ENCODE data around the gene CH25H. TPM values are rescaled to one million over a fixed set of nuclear protein-coding genes. Genes with fewer than 3 reads are reported as not detected.
"Not testable (repeated sequence)": the region's sequence is repeated elsewhere in the genome, so short reads cannot be mapped to it uniquely, and the experiment has no call there.

CH25H gene
- total RNA-seq, 1 experiment from 2014 or later: 1.0 TPM

DNA sequence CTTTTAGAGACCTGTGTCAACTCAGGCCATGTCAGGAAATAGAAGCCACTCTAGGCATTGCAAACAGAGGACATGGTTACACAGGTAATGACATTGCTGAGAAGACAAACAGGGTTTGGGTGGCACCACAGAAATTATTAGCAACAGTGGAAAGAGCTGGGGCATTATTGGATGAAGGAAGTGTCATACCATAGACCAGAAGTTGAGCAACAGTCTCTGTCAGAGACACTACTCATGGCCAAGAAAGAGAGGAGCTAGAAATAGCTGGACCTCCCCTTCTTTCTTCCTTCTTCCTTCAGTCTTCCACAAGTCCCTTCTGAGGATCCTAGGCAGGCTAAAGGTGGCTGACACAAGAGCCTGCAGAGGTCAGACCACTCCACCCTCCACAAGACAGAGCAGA is 48.7 kb upstream of the CH25H start:
- peaks cover 27 to 28% of the 10 kb centered on the region in 2 experiments for H3K9me3 Mint-ChIP-seq
- TF ChIP-seq, protein P1, sequence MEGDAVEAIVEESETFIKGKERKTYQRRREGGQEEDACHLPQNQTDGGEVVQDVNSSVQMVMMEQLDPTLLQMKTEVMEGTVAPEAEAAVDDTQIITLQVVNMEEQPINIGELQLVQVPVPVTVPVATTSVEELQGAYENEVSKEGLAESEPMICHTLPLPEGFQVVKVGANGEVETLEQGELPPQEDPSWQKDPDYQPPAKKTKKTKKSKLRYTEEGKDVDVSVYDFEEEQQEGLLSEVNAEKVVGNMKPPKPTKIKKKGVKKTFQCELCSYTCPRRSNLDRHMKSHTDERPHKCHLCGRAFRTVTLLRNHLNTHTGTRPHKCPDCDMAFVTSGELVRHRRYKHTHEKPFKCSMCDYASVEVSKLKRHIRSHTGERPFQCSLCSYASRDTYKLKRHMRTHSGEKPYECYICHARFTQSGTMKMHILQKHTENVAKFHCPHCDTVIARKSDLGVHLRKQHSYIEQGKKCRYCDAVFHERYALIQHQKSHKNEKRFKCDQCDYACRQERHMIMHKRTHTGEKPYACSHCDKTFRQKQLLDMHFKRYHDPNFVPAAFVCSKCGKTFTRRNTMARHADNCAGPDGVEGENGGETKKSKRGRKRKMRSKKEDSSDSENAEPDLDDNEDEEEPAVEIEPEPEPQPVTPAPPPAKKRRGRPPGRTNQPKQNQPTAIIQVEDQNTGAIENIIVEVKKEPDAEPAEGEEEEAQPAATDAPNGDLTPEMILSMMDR (conservative IDR thresholded peaks at IDR 0.05): no peak
- no peak for DNase-seq
- no peak overlapping the region for H3K27ac ChIP-seq (ENCODE audit: insufficient read length, low read depth, low read length)
- no peak overlapping the region for H2BK15ac ChIP-seq (ENCODE audit: low read depth, low read length)
- no peak overlapping the region for H2BK20ac ChIP-seq (ENCODE audit: low read depth, low read length, poor library complexity, severe bottlenecking)
- peaks cover 5% of the 10 kb centered on the region for H3K23me2 ChIP-seq (ENCODE audit: insufficient read length, low read depth, low read length, poor library complexity, severe bottlenecking)
- H4K5ac ChIP-seq (ENCODE audit: insufficient read length, low read depth, low read length): no peak overlapping the region
- H3K56ac ChIP-seq (ENCODE audit: insufficient read length, low read depth, low read length): no peak overlapping the region
- no peaks in the 10 kb centered on the region; the same call in 1 of the 2 replicates for H3K4me1 ChIP-seq (ENCODE audit: insufficient read depth, low read length)
- no peak overlapping the region for H2AFZ ChIP-seq (ENCODE audit: low read length)
- no peak overlapping the region for H4K91ac ChIP-seq (ENCODE audit: insufficient read length, low read depth, low read length)
- no peak overlapping the region for H3K18ac ChIP-seq (ENCODE audit: insufficient read length, low read depth, low read length)
- no peak overlapping the region for H4K8ac ChIP-seq (replicated peaks; ENCODE audit: insufficient read length, low read depth, low read length)
- peaks cover 4% of the 10 kb centered on the region for H3K27me3 Mint-ChIP-seq (ENCODE audit: low read depth)
- H3K4ac ChIP-seq (ENCODE audit: low read depth, low read length): no peak overlapping the region
- H2BK5ac ChIP-seq (ENCODE audit: insufficient read length, low read length): no peak overlapping the region
- H3K23ac ChIP-seq (ENCODE audit: insufficient read length, low read depth, low read length): no peak overlapping the region
- H3K36me3 Mint-ChIP-seq (ENCODE audit: insufficient read depth in 1 of 3, low read depth in 3 of 3): peaks cover 2 to 25% (median 12%) of the 10 kb centered on the region in 3 experiments; a peak in 6 of 7 replicates
- no peak overlapping the region for H3T11ph ChIP-seq (ENCODE audit: low read length)
- no peak overlapping the region for H2BK12ac ChIP-seq (ENCODE audit: insufficient read length, low read depth, low read length)
- H3K4me2 ChIP-seq (ENCODE audit: insufficient read depth, insufficient read length, low read length): no peak overlapping the region
- no peaks in the 10 kb centered on the region for H3K79me1 ChIP-seq (ENCODE audit: insufficient read depth, low read depth, low read length, poor library complexity, severe bottlenecking)
- H4K20me1 ChIP-seq (ENCODE audit: control insufficient read depth, insufficient read depth, insufficient read length): no peaks in the 10 kb centered on the region
- no peaks in the 10 kb centered on the region for H3K27me3 ChIP-seq (ENCODE audit: insufficient read depth, low read length)
- H2BK120ac ChIP-seq (ENCODE audit: low read depth, low read length, poor library complexity, severe bottlenecking): no peak overlapping the region
- no peak overlapping the region for H3K14ac ChIP-seq (ENCODE audit: insufficient read depth, low read length)
- peaks cover 9% of the 10 kb centered on the region for H3K9me3 ChIP-seq (ENCODE audit: control insufficient read depth, low read depth, low read length)
- H3K79me2 ChIP-seq (ENCODE audit: insufficient read depth, low read length): no peaks in the 10 kb centered on the region
- peaks cover 19 to 20% of the 10 kb centered on the region in 2 experiments for H3K4me1 Mint-ChIP-seq
- H3K4me3 Mint-ChIP-seq: no peak overlapping the region
- no peak overlapping the region for H3K9ac ChIP-seq (ENCODE audit: extremely low read depth, insufficient read length, low read length)
- H3K27ac Mint-ChIP-seq: no peak overlapping the region
- H2AK5ac ChIP-seq (ENCODE audit: insufficient read length, low read length): no peak overlapping the region

DNA sequence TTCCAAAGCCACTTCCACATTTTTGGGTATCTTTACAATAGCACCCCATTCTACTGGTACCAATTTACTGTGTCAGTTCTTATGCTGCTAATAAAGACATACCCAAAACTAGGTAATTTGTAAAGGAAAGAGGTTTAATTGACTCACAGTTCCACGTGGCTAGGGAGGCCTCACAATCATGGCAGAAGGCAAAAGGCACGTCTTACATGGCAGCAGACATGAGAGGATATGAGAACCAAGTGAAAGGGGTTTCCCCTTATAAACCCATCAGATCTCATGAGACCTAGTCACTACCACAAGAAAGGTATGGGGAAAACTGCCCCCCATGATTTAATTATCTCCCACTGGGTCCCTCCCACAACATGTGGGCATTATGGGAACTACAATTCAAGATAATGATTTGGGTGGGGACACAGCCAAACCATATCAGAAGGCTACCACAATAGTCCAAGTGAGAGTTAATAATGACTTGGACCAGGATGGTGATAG is 48.0 kb upstream of the CH25H start:
- not testable (repeated sequence) for H4K8ac ChIP-seq (replicated peaks; ENCODE audit: insufficient read length, low read depth, low read length); H4K20me1 ChIP-seq (ENCODE audit: control insufficient read depth, insufficient read depth, insufficient read length); DNase-seq; H3T11ph ChIP-seq (ENCODE audit: low read length); H3K79me1 ChIP-seq (ENCODE audit: insufficient read depth, low read depth, low read length, poor library complexity, severe bottlenecking); H4K91ac ChIP-seq (ENCODE audit: insufficient read length, low read depth, low read length); H2BK120ac ChIP-seq (ENCODE audit: low read depth, low read length, poor library complexity, severe bottlenecking); H2BK12ac ChIP-seq (ENCODE audit: insufficient read length, low read depth, low read length); H2BK20ac ChIP-seq (ENCODE audit: low read depth, low read length, poor library complexity, severe bottlenecking); H3K4me1 ChIP-seq (ENCODE audit: insufficient read depth, low read length); H3K4me2 ChIP-seq (ENCODE audit: insufficient read depth, insufficient read length, low read length); H3K79me2 ChIP-seq (ENCODE audit: insufficient read depth, low read length); H3K27me3 Mint-ChIP-seq (ENCODE audit: low read depth); H2AFZ ChIP-seq (ENCODE audit: low read length); H3K14ac ChIP-seq (ENCODE audit: insufficient read depth, low read length); H3K4me3 Mint-ChIP-seq; H3K9ac ChIP-seq (ENCODE audit: extremely low read depth, insufficient read length, low read length); H3K18ac ChIP-seq (ENCODE audit: insufficient read length, low read depth, low read length); H2BK15ac ChIP-seq (ENCODE audit: low read depth, low read length); H3K9me3 ChIP-seq (ENCODE audit: control insufficient read depth, low read depth, low read length); H3K56ac ChIP-seq (ENCODE audit: insufficient read length, low read depth, low read length); H3K27ac ChIP-seq (ENCODE audit: insufficient read length, low read depth, low read length); H3K27ac Mint-ChIP-seq; H3K23me2 ChIP-seq (ENCODE audit: insufficient read length, low read depth, low read length, poor library complexity, severe bottlenecking); H2AK5ac ChIP-seq (ENCODE audit: insufficient read length, low read length); H4K5ac ChIP-seq (ENCODE audit: insufficient read length, low read depth, low read length); H3K27me3 ChIP-seq (ENCODE audit: insufficient read depth, low read length); H3K4ac ChIP-seq (ENCODE audit: low read depth, low read length); H3K23ac ChIP-seq (ENCODE audit: insufficient read length, low read depth, low read length); H2BK5ac ChIP-seq (ENCODE audit: insufficient read length, low read length)
- Mint-ChIP-seq H3K36me3 (ENCODE audit: insufficient read depth in 1 of 3, low read depth in 3 of 3) (peaks cover 2 to 25% (median 12%) of the 10 kb centered on the region in 3 experiments; a peak in 6 of 7 replicates), H3K4me1 (peaks cover 18% of the 10 kb centered on the region in 2 experiments), H3K9me3 (peaks cover 27 to 28% of the 10 kb centered on the region in 2 experiments)
- WGBS (ENCODE audit: extremely low coverage, insufficient read length, low lambda C conversion rate): no CpG with 5 or more reads among the region's 2 CpGs

Data from H9 (cell line).